ENCODE measurements around the gene C16orf86.
A peak's percentile ranks its signal among the peaks of the same experiment; 100 is the strongest.
"Not testable (repeated sequence)": the region's sequence is repeated elsewhere in the genome, so short reads cannot be mapped to it uniquely, and the experiment has no call there.

C16orf86 gene

GRCh38 chr16:67667453-67667816 is 821 bp downstream of the C16orf86 start:
- no peak for DNase-seq (ENCODE audit: low read depth)

DNA sequence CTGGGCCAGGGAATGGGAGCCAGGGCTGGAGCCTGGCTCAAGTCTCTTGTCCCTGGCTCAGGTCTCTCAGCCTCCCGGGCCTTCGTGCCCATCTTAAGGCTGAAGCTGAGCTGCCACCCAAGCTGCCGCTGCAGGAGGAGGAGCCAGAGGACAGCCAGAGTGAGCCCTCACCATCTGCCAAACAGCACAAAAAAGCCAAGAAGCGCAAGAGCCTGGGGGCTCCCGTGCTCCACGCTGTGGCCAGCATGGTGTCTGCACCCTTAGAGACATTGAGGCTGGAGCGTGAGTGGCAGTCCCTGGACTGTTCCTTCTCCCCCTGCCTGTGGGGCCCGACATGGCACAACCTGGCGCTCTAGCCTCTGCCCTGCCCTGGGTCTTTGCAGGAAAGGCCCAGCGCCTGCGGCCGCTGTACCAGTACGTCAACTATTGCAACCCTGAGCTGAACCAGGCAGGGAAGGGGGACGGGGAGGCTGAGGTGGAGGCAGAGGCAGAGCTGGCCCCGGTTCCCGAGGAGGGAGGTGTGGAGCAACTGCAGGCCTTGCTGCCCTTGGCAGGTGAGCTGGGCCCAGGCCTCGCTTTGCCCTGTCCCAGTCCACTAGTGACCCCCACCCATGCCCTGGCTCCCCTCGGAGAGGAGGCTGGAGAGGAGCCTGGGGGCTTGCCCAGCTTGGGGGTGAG is 1.3 kb downstream of the C16orf86 start:
- DNase-seq (ENCODE audit: low read depth) = peak; percentile 71

DNA sequence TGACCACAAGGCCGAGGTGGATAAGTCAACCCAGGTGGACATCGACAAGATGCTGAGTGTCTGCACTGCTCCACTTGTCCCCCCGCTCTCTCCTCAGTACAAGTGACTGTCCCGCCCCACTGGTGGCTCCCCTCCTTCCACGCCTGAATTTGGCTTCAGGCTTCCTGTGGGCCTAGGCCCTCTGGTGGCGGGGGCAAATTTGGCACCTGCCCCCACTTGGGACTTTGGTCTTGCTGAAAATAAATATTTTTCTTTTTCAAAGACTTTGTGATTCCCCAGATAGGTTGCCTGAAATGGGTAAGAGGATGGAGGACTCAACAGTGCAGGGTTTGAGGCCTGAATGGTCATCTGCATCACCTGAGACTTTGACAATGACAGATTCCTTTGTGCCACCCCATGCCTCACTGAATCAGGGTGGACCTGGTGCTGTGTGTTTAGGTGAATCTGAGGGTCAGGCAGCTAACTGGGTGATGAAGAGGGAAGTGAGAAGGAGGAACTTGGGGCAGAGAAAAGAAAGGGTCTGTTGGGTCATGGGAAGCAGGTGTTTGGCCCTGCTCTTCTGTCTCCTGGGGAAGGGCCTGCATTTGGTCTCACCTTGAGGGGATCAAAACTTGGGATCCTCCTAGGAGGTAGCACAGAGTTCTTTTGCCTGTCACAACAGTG is 2.0 kb downstream of the C16orf86 start:
- no peak for DNase-seq (ENCODE audit: low read depth)

DNA sequence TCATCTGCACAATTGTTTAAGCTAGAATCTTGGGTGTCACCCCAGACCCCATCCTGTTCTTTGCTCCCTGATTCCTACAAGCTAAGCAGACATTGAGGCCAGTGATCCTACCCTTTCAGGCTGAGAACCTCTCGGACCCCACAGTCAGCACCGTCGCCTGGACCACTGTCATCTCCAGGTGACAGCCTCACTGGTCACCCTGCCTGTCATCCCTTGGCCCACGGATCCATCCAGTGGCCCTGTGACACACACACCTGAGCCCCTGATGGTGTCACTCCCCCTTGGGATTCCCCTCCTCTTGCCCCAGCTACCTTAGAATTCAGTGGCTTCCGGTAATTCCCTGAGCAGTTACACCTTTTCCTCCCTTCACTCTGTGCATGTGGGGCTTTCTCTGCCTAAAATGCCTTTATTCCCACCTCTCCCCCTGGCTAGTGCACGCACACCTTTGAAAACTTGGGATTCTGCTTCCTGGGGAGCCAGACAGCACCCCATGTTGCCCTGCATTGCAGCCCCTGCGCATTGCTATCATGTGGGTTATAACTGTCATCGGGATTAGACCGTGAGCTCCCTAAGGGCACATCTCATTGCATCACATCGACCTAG is 3.0 kb downstream of the C16orf86 start:
- no peak for DNase-seq (ENCODE audit: low read depth)

DNA sequence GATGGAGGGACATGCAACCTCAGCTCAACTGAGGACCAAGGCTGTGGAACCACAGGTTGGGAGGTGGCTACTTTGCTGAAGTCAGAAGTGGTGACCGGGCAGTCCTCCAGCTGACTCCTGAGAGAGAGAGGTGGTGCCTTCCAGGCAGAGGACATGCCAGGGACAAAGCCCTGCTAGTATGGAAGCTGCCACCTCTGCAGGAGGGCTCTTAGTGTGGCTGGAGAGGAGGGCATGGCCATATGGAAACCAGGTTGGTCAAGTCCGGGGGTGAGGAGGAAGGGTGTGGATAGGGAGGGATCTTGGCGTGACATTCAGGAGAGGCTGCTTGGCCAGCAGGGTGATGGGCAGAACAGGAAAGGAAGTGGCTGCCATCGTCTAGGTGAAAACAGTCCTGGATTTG is 5.7 kb downstream of the C16orf86 start:
- no peak for DNase-seq (ENCODE audit: low read depth)

DNA sequence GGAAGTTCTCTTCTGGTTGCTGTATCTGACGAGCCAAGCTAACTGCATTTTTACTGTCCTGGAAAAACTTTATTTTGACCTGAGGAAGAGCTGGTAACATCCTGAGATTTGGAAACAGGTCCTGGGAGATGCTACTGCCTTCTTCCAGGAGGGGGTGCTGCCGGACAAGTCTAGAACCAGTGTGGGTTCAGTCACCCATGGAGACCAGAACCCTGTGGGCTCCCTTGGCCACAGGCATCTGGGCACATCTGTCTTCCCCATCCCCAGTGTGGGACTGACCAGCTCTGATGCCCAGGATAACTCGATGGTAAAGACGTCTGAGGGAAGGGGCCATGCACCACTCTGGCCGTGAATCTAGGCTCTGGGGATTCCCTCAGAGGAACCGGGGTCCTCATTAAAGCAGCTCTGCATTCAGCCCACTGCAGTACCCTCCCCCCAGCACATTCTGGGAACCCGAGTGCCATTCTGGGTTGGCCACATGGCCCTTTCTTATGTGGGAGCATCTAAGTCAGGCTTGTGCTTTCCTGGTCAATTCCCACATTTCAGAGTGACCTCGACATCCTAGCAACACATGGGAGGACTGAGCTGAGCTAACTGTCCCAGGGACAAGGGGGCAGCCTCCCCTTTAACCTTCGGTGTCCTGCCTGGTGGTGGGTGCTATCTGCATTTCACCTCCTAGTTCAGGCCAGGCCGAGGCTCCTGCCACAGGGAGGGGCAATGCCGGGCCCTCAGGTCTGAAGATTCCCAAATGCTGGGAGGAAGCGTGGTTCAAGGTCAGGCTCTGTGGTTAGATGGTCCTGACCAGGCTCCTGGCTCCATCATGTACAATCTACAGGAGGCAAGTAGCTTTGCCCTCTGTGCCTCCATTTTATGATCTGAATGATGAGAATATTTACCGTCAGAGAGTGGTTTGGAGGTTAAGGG is 6.4 kb downstream of the C16orf86 start:
- no peak for DNase-seq (ENCODE audit: low read depth)

DNA sequence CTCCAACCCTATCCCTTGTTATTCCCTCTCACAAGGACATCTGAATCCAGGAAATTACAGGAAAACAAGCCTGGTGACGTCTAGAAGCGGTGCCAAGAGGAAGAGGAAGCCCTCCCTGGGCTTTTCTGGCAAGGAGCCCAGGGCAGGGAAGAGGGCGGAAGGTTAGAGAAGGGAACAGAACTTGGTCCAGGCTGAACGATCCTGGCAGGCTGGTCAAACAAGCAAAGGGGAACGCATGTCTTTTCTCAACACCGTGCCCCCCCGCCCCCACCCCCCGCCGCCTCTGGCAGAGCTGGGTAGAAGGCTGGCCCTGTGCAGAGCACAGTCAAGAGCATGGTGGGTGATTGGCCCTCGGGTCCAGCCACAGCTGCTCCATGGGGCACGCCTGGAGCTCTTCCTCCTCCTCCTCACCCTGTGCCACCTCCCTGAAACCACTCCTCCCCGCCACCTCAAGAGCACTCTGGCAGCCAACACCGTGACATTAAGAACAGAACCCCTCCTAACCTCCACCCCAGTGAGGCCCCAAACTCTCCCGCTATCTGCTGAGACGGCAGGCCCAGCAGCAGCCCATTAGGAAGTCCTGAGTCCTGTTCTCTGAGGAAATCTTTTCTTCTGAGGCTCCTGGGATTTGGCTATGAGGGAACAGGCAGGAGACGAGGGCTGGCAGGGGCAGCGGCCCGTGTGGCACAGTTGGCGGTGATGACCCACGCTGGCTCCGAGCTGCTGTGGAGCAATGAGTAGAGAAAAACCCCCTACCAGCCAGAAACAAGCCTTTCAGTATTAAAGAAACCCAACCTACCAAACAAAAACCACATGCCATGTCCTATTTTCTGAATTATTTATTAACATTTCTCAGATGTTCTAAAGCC is 7.3 kb downstream of the C16orf86 start:
- DNase-seq (ENCODE audit: low read depth) = no peak

GRCh38 chr16:67674851-67675578 is 8.4 kb downstream of the C16orf86 start:
- no peak for DNase-seq (ENCODE audit: low read depth)

- DNase-seq (ENCODE audit: low read depth) = no peak
These were observed 8.9 kb downstream of the C16orf86 start for GRCh38 chr16:67675579-67675935.

GRCh38 chr16:67675999-67676398 is 9.4 kb downstream of the C16orf86 start:
- no peak for DNase-seq (ENCODE audit: low read depth)

DNA sequence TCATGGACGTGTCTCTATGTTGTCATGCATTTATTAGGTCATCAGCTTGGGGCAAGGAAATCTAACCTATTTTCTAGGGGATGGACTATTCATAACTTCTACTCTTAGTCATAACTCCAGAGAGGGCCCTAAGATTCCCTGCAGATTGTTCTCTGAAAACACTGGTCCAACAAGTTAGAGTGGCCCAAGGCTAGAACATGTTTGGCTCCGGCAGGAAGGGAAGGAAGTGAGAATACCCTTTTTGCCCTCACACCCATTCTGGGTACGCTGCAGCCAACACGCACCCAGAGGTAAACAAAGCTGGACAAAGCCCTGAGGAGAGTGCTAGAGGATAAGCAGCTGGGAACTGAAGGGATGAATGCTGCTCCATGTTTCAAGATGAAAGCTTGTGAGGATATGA is 9.9 kb downstream of the C16orf86 start:
- DNase-seq (ENCODE audit: low read depth) = no peak

GRCh38 chr16:67676939-67677338 is 10.3 kb downstream of the C16orf86 start:
- no peak for DNase-seq (ENCODE audit: low read depth)

DNA sequence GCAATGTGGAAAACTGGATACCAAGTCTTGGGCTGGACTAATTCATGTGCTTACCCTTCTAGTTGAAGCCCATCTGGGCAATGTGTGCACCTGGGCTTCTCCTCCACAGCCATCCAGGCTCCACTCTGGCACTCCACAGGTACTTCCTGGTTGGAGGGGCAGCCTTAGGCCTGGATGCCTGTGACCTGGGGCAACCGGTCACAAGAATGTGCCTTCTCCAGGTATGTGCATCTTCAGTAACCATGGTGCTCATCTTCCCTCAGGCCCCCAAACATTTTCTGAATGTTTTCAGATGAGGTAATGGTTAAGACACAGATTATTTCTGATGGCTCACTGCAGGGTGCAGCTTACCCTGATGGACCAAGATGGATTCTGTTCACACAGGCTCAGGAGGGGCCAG is 11.1 kb downstream of the C16orf86 start:
- no peak for DNase-seq (ENCODE audit: low read depth)

GRCh38 chr16:67678354-67679023 is 11.9 kb downstream of the C16orf86 start:
- no peak for DNase-seq (ENCODE audit: low read depth)

GRCh38 chr16:67679935-67680897 is 13.6 kb downstream of the C16orf86 start:
- no peak for DNase-seq (ENCODE audit: low read depth)

GRCh38 chr16:67683767-67684166 is 17.2 kb downstream of the C16orf86 start:
- no peak for DNase-seq (ENCODE audit: low read depth)

DNA sequence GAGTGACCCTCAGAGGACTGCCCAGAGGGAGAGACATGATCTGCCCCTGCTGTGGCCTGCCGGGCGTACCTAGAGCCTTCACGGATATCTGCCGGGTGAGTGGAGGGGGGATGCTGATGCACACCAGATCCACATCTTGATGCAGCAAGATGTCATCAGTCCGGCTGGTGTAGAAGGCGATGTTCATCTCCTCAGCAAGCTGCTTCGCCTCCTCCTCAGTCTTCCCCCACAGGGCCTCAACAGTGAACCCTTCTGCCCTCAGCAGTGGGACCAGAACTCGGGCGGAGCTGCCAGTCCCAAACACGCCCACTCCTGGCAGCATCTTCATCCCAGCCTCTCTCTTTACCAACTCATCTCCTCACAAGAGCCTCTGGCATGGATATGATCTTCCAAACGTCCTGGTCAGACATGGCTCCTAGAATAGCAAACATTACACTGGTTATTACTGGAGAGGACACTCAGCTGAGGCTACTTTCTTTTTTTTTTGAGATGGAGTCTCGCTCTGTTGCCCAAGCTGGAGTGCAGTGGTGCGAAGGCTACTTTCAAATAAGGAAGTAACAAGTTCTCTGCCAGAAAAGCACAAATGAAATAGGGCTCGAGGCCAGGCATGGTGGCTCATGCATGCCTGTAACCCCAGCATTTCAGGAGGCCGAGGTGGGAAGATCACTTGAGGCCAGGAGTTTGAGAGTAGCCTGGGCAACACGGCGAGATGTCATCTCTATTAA is 18.9 kb downstream of the C16orf86 start:
- no peak for DNase-seq (ENCODE audit: low read depth)

DNA sequence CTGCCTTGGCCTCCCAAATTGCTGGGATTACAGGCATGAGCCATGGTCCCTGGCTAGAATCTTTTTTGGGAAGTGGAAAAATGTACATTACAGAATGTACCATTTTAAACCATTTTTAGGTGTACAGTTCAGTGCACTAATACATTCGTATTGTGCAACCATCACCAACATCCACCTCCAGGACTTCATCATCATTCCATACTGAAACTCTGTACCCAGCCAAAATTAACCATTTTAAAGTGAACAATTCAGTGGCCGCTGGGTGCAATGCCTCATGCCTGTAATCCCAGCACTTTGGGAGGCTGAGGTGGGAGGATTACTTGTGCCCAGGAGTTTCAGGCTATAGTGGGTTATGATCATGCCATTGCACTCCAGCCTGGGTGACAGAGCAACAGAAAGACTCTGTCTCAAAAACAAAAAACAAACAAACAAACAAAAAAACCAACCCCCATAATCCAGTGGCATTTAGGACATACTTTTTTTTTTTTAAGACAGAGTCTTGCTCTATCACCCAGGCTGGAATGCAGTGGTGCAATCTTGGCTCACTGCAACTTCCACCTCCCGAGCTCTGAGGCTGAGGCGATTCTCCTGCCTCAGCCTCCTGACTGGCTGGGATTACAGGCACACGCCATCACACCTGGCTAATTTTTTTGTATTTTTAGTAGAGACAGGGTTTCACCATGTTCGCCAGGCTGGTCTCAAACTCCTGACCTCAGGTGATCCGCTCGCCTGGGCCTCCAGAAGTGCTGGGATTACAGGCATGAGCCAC is 27.1 kb downstream of the C16orf86 start:
- not testable (repeated sequence) for DNase-seq (ENCODE audit: low read depth)

All from activated T-helper 1 cell treated with Interleukin-2 at 50 U/mL for 16 hours (primary cell).